HT-29 (cell line): ENCODE results near the gene NMNAT2. TPM values are rescaled to one million over a fixed set of nuclear protein-coding genes. Genes with fewer than 3 reads are reported as not detected.
A peak's percentile ranks its signal among the peaks of the same experiment; 100 is the strongest.

Experiments
- DNase-seq: peaks from one replicate; pipeline ENCODE4 v3.0.0-alpha.2; 2015; ENCODE audit warnings: low spot score
- total RNA-seq: library from RNA; depleted of rRNA; stranded (reverse); fragments of >200 nt; shearing (Covaris generic); gene quantifications from 2 replicates; pipeline ENCODE4 v1.2.3, GENCODE V29; 2014

Gene NMNAT2
- total RNA-seq, 1 experiment from 2014 or later, result not detected

DNA sequence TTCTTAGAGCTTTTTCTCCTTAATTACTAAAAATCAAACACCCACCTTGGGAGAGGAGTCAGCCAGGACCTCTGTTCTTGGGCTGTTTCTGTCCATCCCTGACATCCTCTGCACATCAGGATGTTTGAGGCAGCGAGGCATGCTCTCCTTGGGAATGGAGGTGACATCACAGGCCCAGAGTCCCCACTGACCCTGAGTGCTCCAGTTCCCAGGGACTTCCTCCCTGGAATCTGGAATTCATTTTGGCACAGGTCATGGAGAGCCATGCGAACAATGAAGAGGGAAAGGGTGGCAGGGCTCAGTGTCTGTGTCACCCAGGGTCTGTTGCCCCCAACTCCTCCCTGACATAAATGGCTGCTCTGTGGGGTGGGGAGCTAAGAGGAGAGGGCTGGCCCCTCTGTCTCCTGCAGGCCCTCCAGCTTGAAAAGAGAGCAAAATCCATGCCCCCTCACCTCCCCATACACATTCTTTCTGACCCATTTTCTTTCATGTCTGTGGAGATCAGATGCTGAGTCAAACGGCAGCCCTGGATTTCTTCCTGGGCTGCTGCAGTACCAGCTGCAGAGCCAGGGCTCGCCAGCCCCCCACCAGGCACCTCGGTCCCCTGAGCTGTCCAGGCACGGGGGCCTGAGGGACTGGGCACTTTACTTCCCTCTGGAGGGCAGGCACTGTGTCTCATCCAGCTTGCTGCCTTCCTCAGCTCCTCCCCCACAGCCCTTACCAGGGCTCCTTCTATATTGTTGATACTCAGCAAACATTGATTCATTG is 102.0 kb downstream of the NMNAT2 start:
- no peak for DNase-seq

- DNase-seq, result no peak
These were observed 105.1 kb downstream of the NMNAT2 start for GRCh38 chr1:183313063-183313462.

DNA sequence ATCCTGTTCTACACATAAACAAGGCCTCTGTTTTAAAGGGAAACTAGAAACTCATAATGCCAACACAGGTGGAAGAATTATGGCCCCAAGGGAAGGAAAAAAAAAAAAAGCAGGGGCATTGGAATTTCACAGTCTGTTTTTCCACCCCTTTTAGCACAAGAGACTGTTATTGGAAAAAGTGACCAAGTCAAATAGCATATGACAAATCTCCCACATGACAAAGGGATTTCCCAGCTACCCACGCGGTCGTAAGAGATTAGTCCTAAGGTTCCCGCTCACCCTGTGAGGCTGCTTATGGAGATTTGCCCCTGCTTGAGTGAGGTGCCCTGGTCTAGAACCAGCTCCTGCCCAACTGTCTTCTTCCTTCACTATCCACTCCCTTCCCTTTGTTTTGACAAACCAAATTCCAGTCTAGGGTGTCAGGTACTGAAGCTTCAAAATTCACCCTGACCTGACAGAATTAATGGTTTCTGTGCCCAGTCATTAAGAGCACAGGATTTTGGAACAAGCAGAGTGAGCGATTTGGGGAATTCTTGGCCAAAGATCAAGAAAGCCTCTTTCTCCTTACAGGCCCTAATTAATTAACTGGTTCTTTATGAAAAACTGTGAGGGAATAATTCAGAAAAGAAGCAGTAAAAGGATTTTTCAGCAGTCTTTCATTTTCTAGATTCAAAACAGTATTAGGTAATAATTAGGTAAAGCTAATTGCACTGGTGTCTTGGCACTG is 107.3 kb downstream of the NMNAT2 start:
- DNase-seq, result no peak

DNA sequence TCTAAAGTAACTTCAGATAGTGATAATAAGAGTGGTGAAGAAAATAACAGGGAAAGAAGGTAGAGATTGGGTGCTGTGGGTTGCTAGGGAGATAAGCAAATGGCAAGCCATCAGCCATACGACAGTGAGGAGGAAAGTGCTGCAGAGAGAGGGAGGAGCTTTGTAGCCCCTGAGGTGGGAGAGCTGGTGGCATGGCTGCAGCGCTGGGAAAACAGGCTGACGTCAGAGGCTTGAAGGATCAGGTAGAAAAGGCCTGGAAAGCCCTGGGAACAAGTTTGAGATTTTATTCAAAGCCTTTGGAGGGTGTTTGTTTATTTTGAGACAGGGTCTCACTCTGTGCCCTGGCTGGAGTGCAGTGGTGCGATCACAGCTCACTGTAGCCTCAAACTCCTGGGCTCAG is 109.5 kb downstream of the NMNAT2 start:
- DNase-seq, result no peak

DNA sequence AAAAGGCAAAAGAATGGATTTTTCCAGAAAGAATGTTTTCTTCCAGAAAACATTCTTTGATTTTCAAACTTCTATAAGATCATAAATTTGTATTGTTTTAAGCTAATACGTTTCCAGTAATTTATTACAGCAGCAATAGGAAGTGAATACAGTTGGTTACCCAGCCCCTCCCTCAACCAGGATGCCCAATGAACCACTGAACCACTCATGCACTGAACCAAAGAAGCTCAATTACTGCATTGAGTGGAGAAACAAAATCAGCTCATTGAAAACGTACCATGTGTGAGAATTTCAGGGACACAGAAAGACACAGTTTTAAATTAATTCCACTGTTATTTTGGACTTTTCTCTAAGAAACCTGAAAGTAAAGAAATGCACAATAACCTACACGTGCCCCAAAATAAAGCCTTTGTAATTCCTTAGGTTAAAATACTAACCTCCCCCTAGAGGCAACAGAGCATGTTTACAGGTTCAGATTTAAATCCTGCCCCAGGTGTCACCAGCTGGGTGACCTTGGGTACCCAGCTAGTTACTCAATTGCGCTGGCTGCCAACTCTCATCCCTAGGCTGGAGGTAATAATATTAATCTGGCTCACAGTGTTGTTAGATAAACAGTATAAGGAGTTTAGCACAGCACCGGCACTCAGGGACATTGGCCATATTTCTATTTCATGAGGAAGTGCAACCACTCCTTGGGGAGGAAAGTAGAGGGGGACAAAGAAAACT is 111.7 kb downstream of the NMNAT2 start:
- peak; percentile 20 for DNase-seq

DNA sequence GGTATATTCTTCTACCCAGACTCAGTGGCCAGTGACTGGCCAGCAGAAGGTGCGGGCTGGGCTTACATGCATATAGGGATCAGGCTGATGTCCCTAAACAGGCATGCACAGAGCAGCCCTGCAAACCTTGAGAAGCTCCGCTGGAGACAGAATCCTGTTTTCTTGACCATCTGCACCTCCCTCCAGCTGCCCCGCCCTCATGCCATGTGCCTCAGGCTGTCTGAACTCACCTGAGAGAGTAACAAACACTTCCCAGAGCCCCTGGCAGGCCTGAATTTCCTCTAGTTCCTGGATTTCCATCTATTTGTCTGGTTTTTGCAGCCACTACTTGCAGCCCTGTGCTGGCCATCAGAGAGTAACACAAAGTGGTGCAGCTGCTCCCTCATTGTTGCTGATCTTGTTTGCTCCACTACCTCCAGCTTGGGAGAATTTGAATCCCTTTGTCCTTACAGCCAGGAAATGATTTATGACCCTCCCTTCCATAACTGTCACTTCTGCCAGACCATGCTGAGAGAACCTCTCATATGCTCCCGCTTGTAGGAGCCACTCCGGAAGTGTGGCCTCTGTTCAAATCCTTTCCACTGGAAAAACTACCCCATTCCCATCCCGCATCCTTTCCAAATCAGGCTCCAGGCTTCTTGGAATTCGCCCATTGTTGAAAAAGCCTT is 113.6 kb downstream of the NMNAT2 start:
- peak; percentile 25 for DNase-seq

- DNase-seq, result no peak
These were observed 114.3 kb downstream of the NMNAT2 start for GRCh38 chr1:183303901-183304300.

DNA sequence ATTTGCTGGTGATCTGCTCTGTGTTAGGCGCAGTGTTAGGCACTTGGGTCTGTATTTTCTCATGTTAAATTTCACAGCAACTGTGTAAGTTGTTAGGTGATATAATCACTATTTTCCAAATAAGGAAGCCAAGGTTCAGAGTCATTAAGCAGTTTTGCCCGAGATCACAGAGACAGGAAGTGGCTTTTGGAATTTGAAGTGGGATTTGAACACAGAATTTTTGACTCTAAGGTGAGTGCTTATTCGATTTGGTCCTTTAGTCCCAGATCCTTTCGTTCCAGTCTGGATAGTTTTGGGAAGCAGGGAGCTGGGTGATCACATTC is 114.9 kb downstream of the NMNAT2 start:
- no peak for DNase-seq

GRCh38 chr1:183302452-183303322 is 115.5 kb downstream of the NMNAT2 start:
- no peak for DNase-seq

DNA sequence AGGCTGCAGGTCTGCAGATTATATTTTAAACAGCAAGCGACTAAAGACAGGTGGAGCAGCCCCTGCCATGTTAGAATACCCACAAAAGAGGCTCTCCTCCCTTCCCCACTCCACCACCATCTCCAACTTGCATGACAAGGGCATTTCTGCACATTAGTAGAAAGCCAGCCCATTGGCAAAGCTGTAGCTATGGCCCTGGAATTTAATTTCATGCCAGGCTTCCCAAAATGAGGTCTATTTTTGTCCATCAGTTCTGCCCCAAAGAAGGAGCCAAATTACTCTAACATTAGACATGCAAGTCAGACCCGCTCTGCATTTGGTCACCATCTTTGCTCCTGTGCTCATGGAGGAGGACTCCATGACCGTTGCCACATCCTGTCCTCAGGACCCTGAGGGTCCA is 116.9 kb downstream of the NMNAT2 start:
- no peak for DNase-seq

GRCh38 chr1:183300828-183301227 is 117.4 kb downstream of the NMNAT2 start:
- DNase-seq, result no peak

- DNase-seq, result no peak
These were observed 117.8 kb downstream of the NMNAT2 start for GRCh38 chr1:183300395-183300794.

DNA sequence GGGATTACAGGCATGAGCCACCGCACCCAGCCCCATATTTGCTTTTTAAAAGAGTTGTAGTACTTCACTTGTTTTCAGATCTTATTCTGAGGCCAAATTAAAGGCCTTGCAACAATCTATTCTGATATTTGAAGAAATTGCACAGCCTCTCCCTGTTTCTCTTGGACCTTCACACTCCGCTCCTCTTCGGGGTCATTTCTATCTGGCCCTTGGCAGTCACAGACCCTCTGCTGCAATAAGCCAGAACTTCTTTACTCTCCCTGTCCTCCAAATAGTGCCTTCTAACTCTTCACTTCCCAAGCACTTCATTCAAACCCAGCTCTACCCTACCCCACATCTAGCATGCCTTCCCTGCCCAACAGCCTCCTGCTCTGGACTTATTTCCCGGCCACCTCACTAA is 121.4 kb downstream of the NMNAT2 start:
- DNase-seq, result no peak

- no peak for DNase-seq
These were observed 122.7 kb downstream of the NMNAT2 start for GRCh38 chr1:183295521-183295920.

DNA sequence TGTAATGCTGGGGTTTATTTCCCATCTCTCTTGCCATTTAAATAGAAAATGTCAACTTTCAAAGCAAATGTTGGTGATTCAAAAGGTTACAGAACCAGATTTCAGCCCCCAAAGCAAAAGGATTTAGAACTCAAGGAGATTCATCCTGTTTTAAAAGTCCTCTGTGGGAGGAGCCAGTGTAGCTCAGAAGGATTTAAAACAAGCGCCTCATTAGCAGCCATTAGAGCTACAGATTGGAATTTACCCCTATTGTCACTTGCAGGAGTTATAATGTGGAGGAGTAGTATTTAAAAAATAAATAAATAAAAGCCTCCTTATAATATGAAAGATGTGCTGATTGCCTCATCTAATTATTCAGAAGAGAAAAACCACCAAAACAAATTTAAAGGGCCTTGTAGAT is 124.3 kb downstream of the NMNAT2 start:
- DNase-seq, result no peak

- no peak for DNase-seq
These were observed 124.9 kb downstream of the NMNAT2 start for GRCh38 chr1:183293241-183293640.

DNA sequence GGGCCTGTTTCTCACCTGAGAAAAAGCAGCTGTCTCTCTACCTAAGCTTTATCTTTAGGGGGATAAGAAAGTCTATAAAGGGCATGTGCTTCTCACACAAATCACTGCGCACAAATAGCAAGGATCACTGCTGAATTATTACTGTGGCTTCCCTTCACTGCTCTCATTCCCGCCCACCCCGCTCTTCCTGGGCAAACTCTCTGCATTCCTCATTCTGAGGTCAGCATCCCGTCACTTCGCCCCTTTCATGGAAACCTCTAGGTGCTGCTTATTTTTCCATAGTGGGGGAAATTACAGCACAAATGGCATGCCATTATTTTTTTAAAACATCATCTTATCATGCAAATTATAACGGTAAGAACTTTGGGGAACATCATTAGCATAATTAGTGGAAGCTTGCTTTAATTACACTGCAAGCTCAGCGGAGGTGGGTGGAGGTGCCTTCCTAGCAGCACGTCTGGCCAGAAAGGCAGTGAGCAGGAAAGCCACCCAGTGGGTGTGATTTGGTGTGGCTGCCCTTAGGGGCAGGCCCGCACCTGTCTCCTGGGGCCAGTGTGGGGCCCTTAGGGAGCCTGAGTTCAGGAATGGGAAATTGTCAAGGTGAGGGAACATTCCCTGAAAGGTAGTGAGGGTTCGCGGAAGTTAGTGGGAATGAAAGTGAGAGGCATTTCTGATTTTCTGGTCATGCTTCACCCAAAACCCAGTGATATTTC is 126.2 kb downstream of the NMNAT2 start:
- no peak for DNase-seq

GRCh38 chr1:183291216-183291762 is 126.9 kb downstream of the NMNAT2 start:
- DNase-seq, result no peak

DNA sequence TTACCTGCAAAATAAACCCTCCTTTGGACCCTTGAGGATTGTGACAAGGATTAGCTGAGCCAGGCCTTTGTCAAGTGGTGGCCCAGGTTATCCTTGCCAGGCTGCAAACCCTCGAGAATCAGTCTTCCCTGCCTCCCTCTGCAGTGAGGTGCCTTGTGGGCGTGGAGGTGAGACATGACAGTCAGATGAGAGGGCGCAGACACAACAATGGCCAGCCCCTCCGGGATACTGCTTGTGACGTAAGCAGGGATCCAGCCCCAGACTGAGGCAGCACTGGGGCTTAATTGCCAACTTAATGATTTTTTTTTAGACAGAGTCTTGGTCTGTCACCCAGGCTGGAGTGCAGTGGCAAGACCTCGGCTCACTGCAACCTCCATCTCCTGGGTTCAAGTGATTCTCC is 127.6 kb downstream of the NMNAT2 start:
- DNase-seq, result no peak

DNA sequence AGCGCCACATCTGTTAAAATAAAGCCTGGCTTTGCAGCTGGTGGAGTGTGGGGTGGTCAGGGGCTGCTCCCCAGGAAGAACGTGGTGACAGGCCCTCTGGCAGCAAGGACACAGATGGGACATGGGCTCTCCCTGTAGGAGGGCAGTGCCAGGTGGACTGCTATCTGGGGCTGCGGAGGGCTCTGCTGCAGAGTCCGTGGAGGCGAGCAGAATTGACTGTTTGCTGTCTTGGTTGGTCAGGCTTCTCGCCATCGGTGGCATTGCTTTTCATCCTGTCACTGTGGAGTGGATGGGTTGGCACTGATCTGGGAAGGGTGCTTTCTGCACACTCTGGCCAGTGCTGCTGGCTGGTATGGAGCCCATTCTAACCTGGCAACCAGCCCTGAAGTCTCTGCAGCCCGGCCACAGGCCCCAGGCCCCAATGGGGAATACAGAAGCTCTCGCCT is 129.1 kb downstream of the NMNAT2 start:
- DNase-seq, result no peak
